GM21423 (cell line): ENCODE measurements around the gene COX17.
A peak's percentile ranks its signal among the peaks of the same experiment; 100 is the strongest.

Experiments used
- ATAC-seq: cut with Tn5 transposase; IDR thresholded peaks from one replicate; pipeline ENCODE4 v1.9.1; 2021; ENCODE audit warnings: mild to moderate bottlenecking, moderate library complexity; ENCODE audit not compliant: unreplicated experiment

COX17 gene

GRCh38 chr3:119675188-119675874 lies 1.9 kb downstream of the COX17 start:
- ATAC-seq, result no peak

DNA sequence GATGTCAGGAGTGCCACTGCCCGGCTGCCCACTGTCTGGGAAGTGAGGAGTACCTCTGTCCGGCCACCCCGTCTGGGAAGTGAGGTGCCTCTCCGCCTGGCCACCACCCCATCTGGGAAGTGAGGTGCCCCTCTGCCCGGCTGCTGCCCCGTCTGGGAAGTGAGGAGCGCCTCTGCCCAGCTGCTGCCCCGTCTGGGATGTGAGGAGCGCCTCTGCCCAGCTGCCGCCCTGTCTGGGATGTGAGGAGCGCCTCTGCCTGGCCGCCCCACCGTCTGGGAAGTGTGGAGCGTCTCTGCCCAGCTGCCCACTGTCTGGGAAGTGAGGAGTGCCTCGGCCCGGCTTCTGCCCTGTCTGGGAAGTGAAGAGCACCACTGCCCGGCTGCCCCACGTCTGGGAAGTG lies 3.3 kb downstream of the COX17 start:
- no peak for ATAC-seq

GRCh38 chr3:119672776-119673175 lies 4.4 kb downstream of the COX17 start:
- ATAC-seq, result no peak

DNA sequence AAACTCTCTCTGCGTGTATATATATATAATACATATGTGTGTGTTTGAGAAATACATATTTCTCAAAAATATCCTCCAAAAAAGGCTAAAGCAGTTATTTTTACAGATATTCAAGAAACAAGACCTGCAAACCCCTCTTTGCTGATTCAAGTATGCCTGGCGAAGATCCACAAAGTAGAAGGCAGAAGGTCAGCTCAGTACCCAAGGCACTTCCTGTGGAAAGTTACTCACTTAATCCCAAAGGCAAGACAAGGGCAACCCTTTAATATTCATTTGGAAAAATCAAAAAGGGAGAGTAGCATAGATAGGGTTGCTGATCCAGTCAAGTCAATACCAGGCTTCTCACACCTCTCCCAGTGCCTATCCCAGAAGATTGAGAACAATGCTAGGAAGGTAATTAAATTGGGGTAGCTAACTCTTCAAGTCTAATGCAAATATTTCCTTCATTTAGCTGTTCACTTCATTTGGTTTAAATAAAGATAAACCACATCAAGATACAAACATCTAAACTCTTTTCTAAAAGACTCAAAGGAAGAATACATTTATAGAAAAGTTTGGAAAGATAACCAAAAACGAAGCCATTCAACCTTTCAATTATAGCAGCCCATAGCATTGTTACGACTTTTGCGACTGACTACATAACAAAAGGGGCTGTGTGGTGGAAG lies 7.2 kb downstream of the COX17 start:
- no peak for ATAC-seq

DNA sequence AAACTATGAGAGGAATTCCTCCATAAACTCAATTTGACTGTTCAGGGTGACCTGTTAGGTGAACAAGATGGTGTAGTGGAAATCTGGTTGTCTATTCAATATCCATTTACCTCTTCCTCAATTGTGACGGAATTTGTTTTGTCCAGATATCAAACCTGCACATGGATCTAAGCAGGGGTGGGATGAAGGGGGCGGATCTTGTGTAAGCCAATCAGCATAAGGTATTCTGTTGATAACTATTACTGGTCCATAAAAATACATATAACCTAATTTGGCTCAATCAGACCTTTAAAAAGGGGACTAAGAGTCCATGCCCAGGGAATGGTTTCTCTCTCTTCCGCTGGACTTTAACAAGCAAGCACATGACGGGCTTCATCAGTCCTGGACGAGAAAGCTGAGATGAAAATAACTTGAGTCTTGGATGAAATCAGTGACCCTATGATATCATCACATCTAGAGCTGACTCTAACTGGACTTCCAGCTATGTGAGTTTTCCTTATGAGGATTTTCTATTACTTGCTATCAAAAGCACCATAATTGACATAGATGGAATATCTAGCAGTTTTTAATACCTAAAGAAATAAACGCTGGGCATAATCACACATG lies 11.1 kb downstream of the COX17 start:
- no peak for ATAC-seq

- peak; percentile 41 for ATAC-seq
These were observed 12.3 kb downstream of the COX17 start for GRCh38 chr3:119664850-119665379.

- ATAC-seq, result no peak
These were observed 12.8 kb downstream of the COX17 start for GRCh38 chr3:119664370-119664769.

DNA sequence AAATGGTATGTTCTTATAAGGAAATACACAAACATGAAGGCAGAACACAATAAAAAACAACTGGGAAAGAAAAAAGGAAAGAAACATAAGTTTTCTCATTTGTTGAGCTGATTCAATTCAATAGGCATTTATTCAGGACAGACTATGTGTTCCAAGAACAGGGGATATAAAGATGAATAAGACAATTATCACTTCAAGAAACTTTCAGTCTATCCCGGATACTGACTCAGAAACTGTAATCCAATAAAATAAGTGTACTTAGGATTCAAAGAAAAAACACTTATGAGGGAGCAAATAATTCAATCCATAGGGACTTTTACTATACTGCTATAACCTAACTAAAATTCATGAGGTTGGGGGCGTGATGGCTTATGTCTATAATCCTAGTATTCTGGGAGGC lies 13.3 kb downstream of the COX17 start:
- no peak for ATAC-seq

DNA sequence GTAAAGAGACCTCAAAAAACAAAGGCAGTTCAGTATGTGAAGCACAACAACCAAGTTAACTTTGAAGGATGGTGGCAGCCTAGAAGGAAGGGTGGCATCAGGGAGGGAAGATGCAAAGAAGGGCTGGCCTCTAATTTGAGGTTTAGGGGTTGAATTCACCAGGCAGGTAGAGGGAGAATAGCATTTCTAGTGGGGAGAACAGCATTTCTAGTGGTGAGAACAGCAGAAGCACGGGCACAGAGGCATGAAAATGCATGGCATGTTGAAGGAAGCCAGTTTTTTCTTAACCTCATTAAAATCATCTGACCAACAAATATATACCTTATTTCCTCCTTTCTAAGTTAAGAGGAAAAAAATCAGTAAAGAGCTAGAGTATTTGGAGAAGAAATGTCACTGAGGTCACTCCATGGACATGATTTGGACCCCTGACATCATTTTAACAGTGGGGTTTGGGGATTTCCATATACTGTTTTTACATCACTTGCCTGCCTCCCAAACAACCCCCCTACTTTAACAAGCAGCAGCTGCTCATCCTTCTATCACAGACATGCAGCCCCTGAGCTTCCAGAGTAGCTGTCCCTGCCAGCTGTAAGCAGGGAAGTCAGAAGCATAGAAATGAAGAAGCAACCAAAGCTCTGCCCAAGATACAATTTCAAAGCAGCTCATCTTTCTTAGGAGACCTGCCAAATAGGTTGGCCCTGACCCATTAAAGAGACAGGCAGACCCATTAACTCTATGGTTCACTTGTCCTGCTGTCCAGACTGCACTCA lies 14.4 kb downstream of the COX17 start:
- no peak for ATAC-seq

DNA sequence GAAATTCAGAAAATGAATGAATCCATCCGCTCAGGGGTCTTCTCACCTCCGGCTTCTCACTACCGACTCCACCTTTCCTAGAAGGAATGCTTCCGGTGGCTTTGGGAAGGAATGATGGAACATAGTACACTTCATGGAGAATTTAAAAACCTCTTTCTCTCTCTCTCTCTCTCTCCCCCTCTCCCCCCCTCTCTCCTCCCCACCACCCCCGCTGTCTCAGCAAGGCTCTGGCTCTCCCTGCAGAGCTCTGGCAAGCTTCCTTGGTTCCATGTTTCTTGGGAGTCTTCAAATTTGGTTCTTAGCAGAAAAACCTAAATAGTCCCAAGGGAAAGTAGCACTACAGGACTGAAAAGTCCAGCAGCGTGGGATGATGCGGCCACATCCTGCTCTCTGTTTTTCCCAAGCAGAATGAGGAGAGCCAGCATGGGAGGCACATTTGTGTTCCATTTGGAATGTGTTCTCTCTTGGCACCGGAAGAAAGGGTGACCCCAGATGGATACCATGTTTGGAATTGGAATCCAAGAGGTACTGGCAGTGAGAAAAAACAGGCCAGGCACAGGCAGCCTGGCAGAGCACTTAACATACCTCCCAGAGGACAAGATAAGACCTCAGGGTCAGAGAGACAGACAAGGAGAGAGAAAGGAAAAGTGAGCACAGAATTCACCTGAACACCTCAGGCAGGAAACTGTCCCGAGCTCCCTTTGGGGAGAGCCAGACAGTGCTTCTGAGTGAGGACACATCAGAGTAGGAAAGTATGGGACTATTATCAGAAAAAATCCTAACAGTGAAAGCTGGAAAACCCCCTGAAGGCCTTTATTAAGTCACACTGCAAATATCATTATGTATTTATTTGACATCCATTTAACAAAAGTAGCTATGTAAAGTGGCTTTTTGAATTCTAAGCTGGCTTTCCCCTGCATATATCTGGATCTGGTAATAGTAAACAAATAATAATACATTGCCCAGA lies 16.4 kb downstream of the COX17 start, which contains the start of gene POPDC2:
POPDC2 (minus strand) TSS at position 116 of the 967 bp plus-strand sequence. CDS start 166 bp downstream, outside the sequence.
- no peak for ATAC-seq

DNA sequence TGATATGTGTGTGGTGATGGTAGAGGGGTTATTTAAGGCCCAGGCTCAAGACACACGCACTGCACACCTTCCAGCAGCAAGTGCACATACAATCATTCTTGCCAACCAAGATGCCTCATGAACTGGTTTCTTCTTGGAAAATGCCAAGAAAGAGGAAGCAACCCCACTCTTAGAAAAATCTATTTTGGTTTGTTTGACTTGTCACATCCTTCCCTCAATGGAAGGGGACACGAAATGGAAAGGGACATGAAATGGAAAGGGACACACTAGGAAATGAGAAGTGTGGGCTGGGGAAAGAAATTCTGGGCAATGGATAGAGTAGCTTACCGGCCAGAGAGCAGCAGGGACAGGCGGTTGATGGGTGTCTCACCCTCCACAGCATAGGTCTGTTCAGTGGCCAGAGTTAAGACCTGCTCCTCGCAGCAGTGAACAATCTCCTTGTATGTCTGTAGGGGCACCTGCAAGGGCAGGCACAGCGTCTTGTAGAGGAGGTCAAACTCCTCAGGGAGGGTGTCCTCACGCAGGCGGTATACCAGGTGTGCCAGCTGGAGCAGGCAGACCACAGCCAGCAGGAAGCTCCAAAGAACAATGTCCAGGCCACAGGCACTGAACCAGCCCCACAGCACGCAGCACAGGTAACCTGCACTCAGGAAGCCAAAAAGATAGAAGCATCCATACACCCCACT lies 17.5 kb downstream of the COX17 start:
- no peak for ATAC-seq

- no peak for ATAC-seq
These were observed 18.2 kb downstream of the COX17 start for GRCh38 chr3:119658994-119659393.

DNA sequence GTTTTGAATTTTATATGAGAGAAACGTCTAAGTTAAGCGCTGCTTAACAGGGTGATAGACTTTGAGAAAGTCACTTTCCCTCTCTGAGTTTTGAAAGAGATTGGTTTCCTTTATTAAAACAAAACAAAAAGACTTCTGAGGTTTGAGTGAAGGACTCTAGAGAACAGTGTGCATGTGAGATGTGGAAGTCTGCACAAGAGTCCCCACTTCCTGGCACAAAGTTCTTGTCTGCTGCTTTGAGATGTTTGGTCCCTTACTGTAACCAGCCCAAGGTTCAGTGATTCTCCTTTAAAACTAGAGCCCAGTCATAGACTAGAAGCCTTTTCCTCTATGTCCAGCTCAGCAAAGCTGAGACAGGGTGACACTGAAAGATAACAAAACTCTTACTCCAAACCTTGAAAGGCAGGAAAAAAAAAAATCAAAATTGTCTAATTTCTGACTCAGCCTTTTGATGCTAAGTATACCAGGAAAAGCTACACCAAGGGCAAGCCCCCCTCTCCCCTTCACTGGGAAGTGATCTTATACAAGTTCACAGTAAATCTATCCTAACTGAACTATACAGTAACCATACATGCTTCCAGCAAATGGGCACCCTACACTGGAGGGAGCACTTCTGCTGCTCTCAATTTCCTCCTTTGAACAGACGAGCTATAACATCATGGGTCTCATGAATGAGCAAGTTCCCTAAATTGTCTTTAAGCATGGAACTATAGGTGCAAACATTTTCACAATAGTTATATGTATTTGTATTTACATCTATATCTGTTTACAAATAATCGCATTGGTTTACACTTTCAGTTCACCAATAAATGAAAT lies 19.1 kb downstream of the COX17 start:
- peak; percentile 59 for ATAC-seq

DNA sequence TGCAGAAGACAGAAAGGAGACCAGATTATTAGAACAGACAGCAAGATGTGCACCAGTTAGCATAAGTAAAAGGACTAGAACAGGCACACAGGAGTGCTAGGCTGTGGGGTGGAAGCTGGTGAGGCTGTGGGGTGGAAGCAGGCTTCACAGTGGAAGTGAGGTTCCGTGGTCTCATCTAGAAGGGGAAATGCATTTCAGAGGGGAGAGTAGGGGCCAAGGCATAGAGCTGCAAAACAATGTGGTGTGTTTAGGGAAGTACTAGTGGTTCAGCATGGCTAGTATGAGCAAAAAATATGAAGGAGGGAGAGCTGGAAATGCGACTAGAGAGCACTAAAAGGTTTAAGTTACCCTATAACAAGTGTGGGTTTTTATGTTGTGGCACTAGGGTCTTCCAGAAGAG lies 23.3 kb downstream of the COX17 start:
- no peak for ATAC-seq

DNA sequence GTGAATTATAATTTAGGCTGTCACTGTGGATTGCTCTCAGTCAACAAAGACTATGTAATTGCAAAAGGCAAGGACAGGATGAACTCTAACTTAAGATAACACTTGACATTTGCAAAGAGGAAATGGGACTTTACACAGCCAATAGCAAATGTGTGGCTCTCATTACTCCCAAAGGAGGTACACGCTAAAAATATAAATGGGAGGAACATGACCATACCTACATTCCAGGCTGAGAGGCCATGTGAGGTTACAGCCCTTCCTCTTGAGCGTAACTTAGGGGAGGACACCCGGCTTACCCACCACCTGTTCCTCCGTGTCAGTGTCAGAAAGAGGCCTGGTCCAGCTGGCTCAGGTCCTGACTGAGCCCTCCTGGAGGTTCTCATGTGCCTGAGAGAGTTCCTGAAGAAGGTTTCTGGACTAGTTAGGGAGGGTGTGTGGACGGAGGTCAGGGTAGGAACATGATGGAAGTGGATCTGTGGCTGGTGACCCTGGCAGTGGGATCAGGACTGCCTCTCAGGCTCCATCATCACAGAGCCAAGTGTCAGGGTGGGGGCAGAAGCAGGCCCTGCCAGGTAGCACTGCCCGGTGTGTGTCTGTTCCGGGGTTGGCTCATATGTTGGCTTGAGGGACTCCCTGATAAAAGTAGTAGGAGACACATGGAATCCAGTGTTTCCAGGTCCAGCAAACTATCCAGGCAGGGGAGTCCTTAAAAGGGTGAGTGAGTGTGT lies 24.7 kb downstream of the COX17 start:
- no peak for ATAC-seq

DNA sequence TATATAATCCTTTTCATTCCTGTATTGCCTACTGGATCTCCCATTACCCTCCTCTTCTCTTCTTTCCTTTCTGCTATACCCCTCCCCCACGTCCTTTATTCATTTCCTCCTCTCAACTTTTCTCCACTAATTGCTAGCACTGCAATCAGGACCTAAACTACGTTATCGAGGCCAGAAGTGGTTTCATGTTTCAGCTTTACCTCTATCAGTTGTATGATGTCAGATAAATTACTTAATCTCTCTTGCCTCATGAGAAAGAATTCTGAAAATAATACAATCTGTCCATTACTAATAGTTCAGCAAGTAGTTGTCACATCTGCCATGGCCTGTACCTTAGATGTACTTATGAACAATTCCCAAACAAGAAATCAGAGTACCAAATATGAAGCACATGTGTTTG lies 27.4 kb downstream of the COX17 start:
- ATAC-seq, result no peak

DNA sequence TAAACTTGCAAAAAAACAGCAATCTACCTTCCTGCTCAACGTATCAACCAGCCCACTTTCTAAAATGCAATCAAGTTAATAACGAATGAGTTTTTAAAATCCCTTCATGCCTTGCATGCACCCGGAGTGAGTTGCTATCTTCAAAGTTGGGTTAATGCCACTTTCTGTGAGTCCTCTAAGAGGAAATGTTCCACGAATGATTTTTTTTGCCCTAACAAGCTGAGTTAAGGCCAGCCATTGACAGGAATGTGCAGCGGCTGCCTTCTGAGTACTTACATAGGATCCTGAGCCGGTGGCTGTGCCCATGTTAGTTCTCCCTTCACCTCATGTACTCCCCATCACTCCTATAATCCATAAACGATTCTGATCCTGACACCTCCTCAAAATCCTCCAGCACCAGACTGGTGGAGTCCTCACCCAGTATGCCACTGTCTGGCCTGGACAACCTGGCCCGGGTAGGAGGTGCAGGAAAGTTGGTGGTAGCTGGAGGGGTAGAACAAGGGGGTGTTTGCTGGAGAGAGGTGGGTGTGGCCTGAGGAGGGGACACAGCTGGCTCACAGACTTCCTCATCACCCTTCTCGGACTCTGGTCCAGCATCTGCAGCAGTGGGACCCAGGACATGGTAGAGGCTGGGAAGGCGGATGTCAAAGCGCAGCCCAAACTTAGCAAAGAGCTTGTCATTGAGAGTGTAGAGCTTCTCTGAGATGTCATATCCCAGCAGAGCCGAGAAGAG lies 29.2 kb downstream of the COX17 start:
- ATAC-seq, result no peak
